Right lobe of liver (tissue), 6 donors: Measurements from ENCODE around the gene ZNF710. TPM values are rescaled to one million over a fixed set of nuclear protein-coding genes. Genes with fewer than 3 reads are reported as not detected.
"Not testable (repeated sequence)": the region's sequence is repeated elsewhere in the genome, so short reads cannot be mapped to it uniquely, and the experiment has no call there.

Source experiments
- ATAC-seq, 4 donors: fragments of 200-7000 bp; cut with Tn5 transposase; one replicate each; pipeline ENCODE4 v1.9.1; 2020; ENCODE audit warnings: mild to moderate bottlenecking in 4 of 4, moderate library complexity in 4 of 4
- DNase-seq, 3 donors: peaks; one replicate each; pipeline ENCODE4 v3.0.0-alpha.2; 2020
- H3K27ac ChIP-seq, 3 donors: fragments of 200-600 bp; one replicate each; pipeline ENCODE4 v1.8.0; 2022
- H3K27me3 ChIP-seq, 2 donors: fragments of 200-600 bp; one replicate each; pipeline ENCODE4 v1.8.0; 2022
- H3K36me3 ChIP-seq, 4 donors: fragments of 200-600 bp; sonication (generic) in 1 of 4; one replicate each; pipeline versions ENCODE4 v1.5.1 to v1.8.0; 2017 to 2022; ENCODE audit warnings: control low read depth in 1 of 4
- H3K4me1 ChIP-seq, 4 donors: fragments of 200-600 bp; sonication (generic) in 1 of 4; one replicate each; pipeline versions ENCODE4 v1.5.1 to v1.8.0; 2017 to 2022; ENCODE audit warnings: control low read depth in 1 of 4
- H3K4me3 ChIP-seq, 3 donors: fragments of 200-600 bp; one replicate each; pipeline ENCODE4 v1.8.0; 2022
- H3K9me3 ChIP-seq, 4 donors: fragments of 200-600 bp; sonication (generic) in 1 of 4; one replicate each; pipeline versions ENCODE4 v1.5.1 to v1.8.0; 2017 to 2022; ENCODE audit warnings: control low read depth in 1 of 4
- CTCF ChIP-seq, 4 donors: fragments of 200-600 bp in 3 of 4; fragments of 450-650 bp in 1 of 4; IDR thresholded peaks; one replicate each; pipeline versions ENCODE4 v1.5.1 to v1.8.0; 2016 to 2022; ENCODE audit warnings: antibody characterized with exemption in 4 of 4, mild to moderate bottlenecking in 2 of 4
- POLR2A ChIP-seq: fragments of 450-650 bp; IDR thresholded peaks from one replicate; pipeline ENCODE4 v1.6.1; 2017; ENCODE audit warnings: antibody characterized with exemption, mild to moderate bottlenecking
- WGBS: methylation state at CpG from one replicate; pipeline ENCODE4 v1.1.6; 2018; ENCODE audit warnings: low coverage, low lambda C conversion rate; ENCODE audit not compliant: insufficient coverage; ENCODE audit errors: missing lambda C conversion rate; 5-methylcytosine and 5-hydroxymethylcytosine counted together
- intact Hi-C, 2 donors: fragments of 100-400 bp; cut with DNase I; formaldehyde crosslinking; loops; one replicate each; pipeline versions ENCODE4 v1.11.2 to v1.14.1; 2022
- long read RNA-seq: library from polyadenylated mRNA; unstranded; transcript quantifications from one replicate; pipeline ENCODE4 v2.0.0, GENCODE V29; 2019
- total RNA-seq, 6 experiments: library from RNA; depleted of rRNA in 2 of 6; stranded (reverse); fragments of >200 nt in 2 of 6; fragmentation: NEBNext Ultra II Directional in 3 of 6; extraction: Animal tissue kit (Norgen Biotek cat#: 25700) in 3 of 6; gene quantifications; one replicate each; pipeline versions ENCODE4 v1.1.0 to v1.2.4, GENCODE V29; 2016 to 2023
- donor health status: DM: no; HTN: yes; CAD: no.
- donor health status: DM: no; HTN: no; CAD: no.
- donor health status: DM: no; HTN: no; CAD: no.
- donor health status: DM: no; HTN: yes; CAD: no.
- donor health status: DM: no; HTN: yes; CAD: no.

Gene ZNF710
- 10 to 100 TPM in 1 of 6 experiments, 1 to 10 TPM in 5; 4.7 to 17.1 (median 7.4) TPM for total RNA-seq
- long read RNA-seq: 0 reads

- TF ChIP-seq CTCF (IDR thresholded peaks at IDR 0.05): no peak
- TF ChIP-seq POLR2A: no peak
- Histone ChIP-seq H3K27me3 (no peaks in the 10 kb centered on the region), H3K27ac (peak within 1 kb of the TSS; percentile 84 to 98 (median 87)), H3K36me3 (no peaks in the 10 kb centered on the region), H3K4me3 (peak within 1 kb of the TSS; percentile 72 to 79 (median 77)), H3K4me1 (peaks cover 0 to 18% (median 0%) of the 10 kb centered on the region in 4 donors), H3K9me3 (no peaks in the 10 kb centered on the region)
- under 1% methylated on average over 19 of the region's 42 CpGs for WGBS
- peak in 3 of 4 donors; percentile 4 to 36 (median 23) for ATAC-seq
- no peak for DNase-seq
- intact Hi-C loops: no loop called here
Measured at GRCh38 chr15:90001062-90001682, at the start of gene ZNF710. Gene ZNF710, plus strand, starts transcription at chr15:90001324. Its CDS starts 65,814 bp downstream, at chr15:90067138.

- ATAC-seq (no peak), DNase-seq (no peak)
- intact Hi-C loops: no loop called here
- H3K27ac ChIP-seq: no peak overlapping the region
- H3K4me1 ChIP-seq: no peaks in the 10 kb centered on the region
- H3K9me3 ChIP-seq: no peaks in the 10 kb centered on the region
- no peak for TF ChIP-seq POLR2A
- TF ChIP-seq CTCF (IDR thresholded peaks at IDR 0.05): no peak
- no peak overlapping the region for H3K4me3 ChIP-seq
- WGBS: 27% methylated on average over 3 of the region's 3 CpGs
- H3K27me3 ChIP-seq: no peaks in the 10 kb centered on the region
- H3K36me3 ChIP-seq: no peaks in the 10 kb centered on the region
Measured at GRCh38 chr15:89954541-89954940, 46.6 kb upstream of the ZNF710 start.

- H3K36me3 ChIP-seq, ATAC-seq, H3K9me3 ChIP-seq, DNase-seq, H3K4me3 ChIP-seq, H3K27me3 ChIP-seq, intact Hi-C loops, H3K27ac ChIP-seq, H3K4me1 ChIP-seq: not testable (repeated sequence)
- 84% methylated on average over 6 of the region's 13 CpGs for WGBS
Measured at GRCh38 chr15:89955449-89955998, 45.6 kb upstream of the ZNF710 start.

- no peaks in the 10 kb centered on the region for H3K4me1 ChIP-seq
- no peaks in the 10 kb centered on the region for H3K36me3 ChIP-seq
- H3K4me3 ChIP-seq: no peak overlapping the region
- no peaks in the 10 kb centered on the region for H3K9me3 ChIP-seq
- H3K27me3 ChIP-seq: no peaks in the 10 kb centered on the region
- TF ChIP-seq POLR2A: no peak
- TF ChIP-seq CTCF (IDR thresholded peaks at IDR 0.05): no peak
- DNase-seq (peak in 2 of 3 donors; percentile 58 to 77), ATAC-seq (peak; percentile 36 to 68 (median 57))
- WGBS: 82% methylated on average over 8 of the region's 18 CpGs
- intact Hi-C loops: no loop called here
- H3K27ac ChIP-seq: no peak overlapping the region
Measured at GRCh38 chr15:89958107-89958805, 42.9 kb upstream of the ZNF710 start.
